NB4 (cell line): Measurements from ENCODE around the gene ADGRG2.
A peak's percentile ranks its signal among the peaks of the same experiment; 100 is the strongest.

Source experiments
- DNase-seq: peaks from one replicate; pipeline ENCODE4 v3.0.0; 2010; ENCODE audit warnings: low read depth
- H3K4me3 ChIP-seq: one replicate; pipeline ENCODE4 v1.5.1; 2011; ENCODE audit warnings: mild to moderate bottlenecking, low read depth, low read length, moderate library complexity
- MYC ChIP-seq: IDR thresholded peaks from 2 replicates; pipeline ENCODE4 v1.6.1; 2011; ENCODE audit warnings: low read depth, low read length
- POLR2A ChIP-seq: IDR thresholded peaks from 2 replicates; pipeline ENCODE4 v1.6.1; 2011; ENCODE audit warnings: mild to moderate bottlenecking; ENCODE audit not compliant: insufficient read length; ENCODE audit errors: extremely low read depth
- TF ChIP-seq, protein P1 (sequence below): IDR thresholded peaks from one replicate; pipeline ENCODE4 v1.5.1; 2012; ENCODE audit warnings: low read depth, low read length
- TF ChIP-seq, protein P2 (sequence below): IDR thresholded peaks from 2 replicates; pipeline ENCODE4 v1.6.1; 2011; ENCODE audit warnings: low read depth, low read length

The ADGRG2 gene

DNA sequence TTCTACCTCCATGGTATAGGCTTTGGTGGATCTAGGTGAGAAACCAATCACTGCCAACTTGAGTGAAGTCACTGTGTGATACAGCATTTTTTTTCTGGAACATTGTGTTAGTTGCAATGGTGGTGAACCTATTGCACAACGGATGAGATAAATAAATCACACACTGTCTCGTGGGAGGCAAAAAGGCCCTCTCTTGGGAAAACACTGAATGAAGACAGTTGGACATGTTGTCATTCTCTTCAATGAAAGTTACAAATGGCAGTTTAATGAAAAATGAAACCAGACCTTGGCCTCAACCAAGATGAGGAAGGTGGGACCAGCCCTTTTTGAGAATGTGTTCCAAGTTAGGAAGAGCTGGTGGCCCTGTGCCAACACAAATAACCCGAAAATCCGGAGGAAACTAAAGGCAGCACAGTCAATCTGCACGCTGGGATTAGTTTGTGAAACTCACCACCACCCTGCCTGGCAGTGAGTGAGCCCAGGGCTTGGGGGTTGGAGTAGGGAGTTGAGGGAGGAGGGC lies 5.4 kb upstream of the ADGRG2 start:
- DNase-seq: peak; percentile 44
- TF ChIP-seq, protein P1, sequence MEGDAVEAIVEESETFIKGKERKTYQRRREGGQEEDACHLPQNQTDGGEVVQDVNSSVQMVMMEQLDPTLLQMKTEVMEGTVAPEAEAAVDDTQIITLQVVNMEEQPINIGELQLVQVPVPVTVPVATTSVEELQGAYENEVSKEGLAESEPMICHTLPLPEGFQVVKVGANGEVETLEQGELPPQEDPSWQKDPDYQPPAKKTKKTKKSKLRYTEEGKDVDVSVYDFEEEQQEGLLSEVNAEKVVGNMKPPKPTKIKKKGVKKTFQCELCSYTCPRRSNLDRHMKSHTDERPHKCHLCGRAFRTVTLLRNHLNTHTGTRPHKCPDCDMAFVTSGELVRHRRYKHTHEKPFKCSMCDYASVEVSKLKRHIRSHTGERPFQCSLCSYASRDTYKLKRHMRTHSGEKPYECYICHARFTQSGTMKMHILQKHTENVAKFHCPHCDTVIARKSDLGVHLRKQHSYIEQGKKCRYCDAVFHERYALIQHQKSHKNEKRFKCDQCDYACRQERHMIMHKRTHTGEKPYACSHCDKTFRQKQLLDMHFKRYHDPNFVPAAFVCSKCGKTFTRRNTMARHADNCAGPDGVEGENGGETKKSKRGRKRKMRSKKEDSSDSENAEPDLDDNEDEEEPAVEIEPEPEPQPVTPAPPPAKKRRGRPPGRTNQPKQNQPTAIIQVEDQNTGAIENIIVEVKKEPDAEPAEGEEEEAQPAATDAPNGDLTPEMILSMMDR: no peak
- TF ChIP-seq MYC: no peak
- TF ChIP-seq POLR2A: no peak
- TF ChIP-seq, protein P2, sequence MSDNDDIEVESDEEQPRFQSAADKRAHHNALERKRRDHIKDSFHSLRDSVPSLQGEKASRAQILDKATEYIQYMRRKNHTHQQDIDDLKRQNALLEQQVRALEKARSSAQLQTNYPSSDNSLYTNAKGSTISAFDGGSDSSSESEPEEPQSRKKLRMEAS: no peak
- no peak overlapping the region for H3K4me3 ChIP-seq

DNA sequence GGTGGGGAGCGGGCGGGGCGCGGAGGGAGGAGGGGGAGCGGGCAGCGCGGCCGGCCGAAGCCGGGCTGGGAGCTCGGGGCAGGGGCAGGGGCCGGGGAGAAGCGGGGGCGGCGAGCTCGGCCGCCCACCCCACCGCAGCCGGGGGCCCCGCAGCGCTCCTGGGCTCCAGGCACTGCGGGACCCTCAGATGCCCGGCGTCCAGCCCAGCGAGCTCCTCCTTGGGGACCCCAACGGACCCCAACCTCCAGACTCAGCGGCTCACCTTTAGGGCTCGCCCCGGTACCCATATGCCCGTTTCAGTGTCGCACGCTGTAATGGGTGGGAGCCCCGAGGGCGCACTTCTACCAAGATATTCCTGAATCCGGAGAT lies 357 bp upstream of the ADGRG2 start:
- no peak for DNase-seq
- no peak overlapping the region for H3K4me3 ChIP-seq
- no peak for TF ChIP-seq POLR2A
- TF ChIP-seq, protein P1: no peak
- no peak for TF ChIP-seq MYC
- TF ChIP-seq, protein P2: no peak

DNA sequence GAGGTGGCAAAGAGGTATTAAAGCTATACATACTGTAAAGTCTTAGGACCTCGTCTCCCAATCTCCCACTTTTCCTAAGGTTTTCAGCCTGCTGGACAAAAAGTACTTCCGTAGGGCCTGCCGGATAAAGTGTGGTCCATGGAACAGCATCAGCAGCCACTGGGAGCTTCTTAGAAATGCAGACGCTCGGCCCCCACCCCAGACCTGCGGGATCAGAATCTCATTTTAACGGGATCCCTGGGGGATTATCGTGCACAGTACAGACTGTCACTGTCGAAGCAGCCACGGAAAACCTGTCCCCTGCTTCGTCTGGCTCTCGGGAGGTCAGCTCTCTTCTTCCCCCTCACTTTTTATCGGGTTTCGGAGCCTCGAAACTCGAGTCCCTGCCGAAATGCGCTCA lies 802 bp downstream of the ADGRG2 start:
- no peak overlapping the region for H3K4me3 ChIP-seq
- DNase-seq: no peak
- TF ChIP-seq, protein P2: no peak
- TF ChIP-seq, protein P1: no peak
- TF ChIP-seq MYC (no peak), POLR2A (no peak)

DNA sequence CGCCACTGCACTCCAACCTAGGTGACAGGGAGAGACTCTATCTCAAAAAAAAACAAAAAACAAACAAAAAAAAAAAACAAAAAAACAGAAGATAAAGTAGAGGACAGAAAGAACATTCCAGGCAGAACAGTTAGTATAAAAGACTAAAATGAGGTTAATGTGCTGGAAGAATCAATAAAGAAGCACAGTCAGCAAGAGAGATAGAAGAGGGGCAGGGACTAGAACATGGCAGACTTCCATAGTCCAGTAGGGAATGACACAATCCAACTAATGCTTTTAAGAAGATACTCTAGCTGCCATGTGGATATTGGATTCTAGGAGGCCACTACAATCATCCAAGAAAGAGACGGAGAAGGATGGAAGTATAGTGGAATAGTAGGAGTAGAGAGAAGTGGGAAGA lies 11.6 kb downstream of the ADGRG2 start:
- DNase-seq: no peak
- TF ChIP-seq, protein P1: no peak
- TF ChIP-seq POLR2A (no peak), MYC (no peak)
- TF ChIP-seq, protein P2: no peak
- H3K4me3 ChIP-seq: no peak overlapping the region

DNA sequence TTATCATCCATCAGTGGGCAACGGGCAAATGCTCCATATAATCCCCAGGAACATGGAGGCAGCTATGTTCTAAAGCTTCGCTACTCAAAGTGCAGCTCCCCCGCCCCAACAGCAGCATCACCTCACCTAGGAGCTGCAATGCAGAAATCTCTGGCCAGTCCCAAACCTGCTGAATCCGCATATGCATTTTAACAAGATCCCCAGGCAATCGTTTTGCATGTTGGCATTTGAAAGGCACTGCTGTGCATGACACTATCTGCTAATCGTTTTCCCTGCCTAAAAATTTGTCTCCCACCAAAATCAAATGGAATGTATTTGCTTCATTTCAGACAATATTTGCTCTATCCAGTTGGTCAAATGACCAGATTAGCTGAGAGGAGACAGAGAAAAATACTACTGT lies 15.2 kb downstream of the ADGRG2 start:
- H3K4me3 ChIP-seq: no peak overlapping the region
- DNase-seq: no peak
- TF ChIP-seq, protein P2: no peak
- TF ChIP-seq MYC (no peak), POLR2A (no peak)
- TF ChIP-seq, protein P1: no peak

DNA sequence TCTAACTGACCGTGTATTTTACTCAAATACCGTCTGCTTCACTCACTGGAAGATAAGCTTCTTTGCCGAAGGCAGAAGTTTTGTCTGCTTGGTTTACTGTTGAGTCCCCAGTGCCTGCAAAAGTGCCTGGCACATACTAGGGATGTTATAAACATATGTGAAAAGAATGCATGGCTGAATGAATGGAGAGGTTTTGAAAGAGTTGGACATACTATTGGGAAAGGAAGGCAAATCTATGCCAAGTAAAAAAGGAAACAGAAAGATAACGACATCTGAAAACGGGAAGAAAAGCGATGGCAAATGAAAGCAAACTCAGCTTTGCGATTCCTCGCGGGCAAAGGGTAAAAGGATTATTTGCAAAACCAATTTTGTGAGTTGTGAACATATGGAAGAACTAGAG lies 21.7 kb downstream of the ADGRG2 start:
- TF ChIP-seq, protein P1: no peak

More for the DNA sequence above, 21.7 kb downstream of the ADGRG2 start:
- no peak overlapping the region for H3K4me3 ChIP-seq
- DNase-seq: no peak
